ENCODE measurements around the gene LMO7.

- TF ChIP-seq CHD7 (IDR thresholded peaks at IDR 0.05; ENCODE audit: insufficient replicate concordance, low read length) (no peak), SUZ12 (IDR thresholded peaks at IDR 0.05; ENCODE audit: low read length) (no peak), POLR2A (IDR thresholded peaks at IDR 0.05; ENCODE audit: control extremely low read depth in 1 of 2, low read depth in 2 of 2, low read length in 2 of 2) (no peak), CHD2 (IDR thresholded peaks at IDR 0.05; ENCODE audit: low read length) (no peak), CTCF (IDR thresholded peaks at IDR 0.05; ENCODE audit: control extremely low read depth in 1 of 3, insufficient read depth in 1 of 3, low read depth in 1 of 3, low read length in 3 of 3) (no peak), CHD1 (IDR thresholded peaks at IDR 0.05; ENCODE audit: low read depth, low read length) (no peak), SIN3A (conservative IDR thresholded peaks at IDR 0.05 in 1 of 2, IDR thresholded peaks at IDR 0.05 in 1 of 2; ENCODE audit: low read depth in 1 of 2, low read length in 2 of 2) (no peak), EZH2 (IDR thresholded peaks at IDR 0.05; ENCODE audit: low read depth, low read length, severe bottlenecking) (no peak), TBP (IDR thresholded peaks at IDR 0.05; ENCODE audit: low read depth, low read length) (no peak), SIX5 (IDR thresholded peaks at IDR 0.05; ENCODE audit: low read depth, low read length) (no peak), ZNF274 (IDR thresholded peaks at IDR 0.05; ENCODE audit: borderline replicate concordance, extremely low read depth, low read length) (no peak), CBX5 (IDR thresholded peaks at IDR 0.05; ENCODE audit: low read depth, low read length) (no peak)
Measured at GRCh38 chr13:75771226-75771625, 135.1 kb downstream of the LMO7 start.
